CD4-positive, alpha-beta T cell treated with Interleukin-21 for 1 hour (primary cell): ENCODE data around the gene GALNT3.

Source experiments
- DNase-seq: peaks from one replicate; pipeline ENCODE4 v3.0.0-alpha.2; 2020

GALNT3 gene

GRCh38 chr2:165795011-165795410 is 964 bp upstream of the GALNT3 start:
- DNase-seq: no peak

- peak; percentile 67 for DNase-seq
Measured at GRCh38 chr2:165794536-165794928, 485 bp upstream of the GALNT3 start.

GRCh38 chr2:165793161-165793778 is 777 bp downstream of the GALNT3 start:
- DNase-seq: no peak

- DNase-seq: no peak
Measured at GRCh38 chr2:165792104-165792454, 2.0 kb downstream of the GALNT3 start.

- no peak for DNase-seq
Measured at GRCh38 chr2:165791421-165792103, 2.5 kb downstream of the GALNT3 start.

GRCh38 chr2:165790466-165790865 is 3.6 kb downstream of the GALNT3 start:
- no peak for DNase-seq

- DNase-seq: no peak
Measured at GRCh38 chr2:165787334-165787733, 6.7 kb downstream of the GALNT3 start.

- no peak for DNase-seq
Measured at GRCh38 chr2:165779706-165780105, 14.3 kb downstream of the GALNT3 start.

GRCh38 chr2:165778653-165779451 is 15.2 kb downstream of the GALNT3 start:
- DNase-seq: no peak

- DNase-seq: no peak
Measured at GRCh38 chr2:165778187-165778556, 15.9 kb downstream of the GALNT3 start.

- peak; percentile 12 for DNase-seq
Measured at GRCh38 chr2:165777522-165778186, 16.4 kb downstream of the GALNT3 start.

- DNase-seq: no peak
Measured at GRCh38 chr2:165776796-165777195, 17.3 kb downstream of the GALNT3 start.

GRCh38 chr2:165776013-165776412 is 18.0 kb downstream of the GALNT3 start:
- DNase-seq: no peak

GRCh38 chr2:165773684-165774083 is 20.4 kb downstream of the GALNT3 start:
- DNase-seq: no peak

- DNase-seq: no peak
Measured at GRCh38 chr2:165772183-165772582, 21.9 kb downstream of the GALNT3 start.

GRCh38 chr2:165766326-165766927 is 27.6 kb downstream of the GALNT3 start:
- DNase-seq: no peak

- DNase-seq: no peak
Measured at GRCh38 chr2:165762723-165763122, 31.3 kb downstream of the GALNT3 start.

- DNase-seq: no peak
Measured at GRCh38 chr2:165757906-165758675, 36.0 kb downstream of the GALNT3 start.

GRCh38 chr2:165746501-165746900 is 47.5 kb downstream of the GALNT3 start:
- DNase-seq: no peak

- DNase-seq: no peak
Measured at GRCh38 chr2:165745916-165746315, 48.1 kb downstream of the GALNT3 start.

GRCh38 chr2:165743442-165743841 is 50.6 kb downstream of the GALNT3 start:
- peak; percentile 2 for DNase-seq

GRCh38 chr2:165725421-165725820 is 68.6 kb downstream of the GALNT3 start:
- DNase-seq: no peak
